Right hindlimb (tissue), 1 donor: Measurements from ENCODE around the gene EHD3.

ENCODE experiments used
- DNase-seq: peaks from one replicate; pipeline ENCODE4 v3.0.0-alpha.2; 2018

EHD3 gene

DNA sequence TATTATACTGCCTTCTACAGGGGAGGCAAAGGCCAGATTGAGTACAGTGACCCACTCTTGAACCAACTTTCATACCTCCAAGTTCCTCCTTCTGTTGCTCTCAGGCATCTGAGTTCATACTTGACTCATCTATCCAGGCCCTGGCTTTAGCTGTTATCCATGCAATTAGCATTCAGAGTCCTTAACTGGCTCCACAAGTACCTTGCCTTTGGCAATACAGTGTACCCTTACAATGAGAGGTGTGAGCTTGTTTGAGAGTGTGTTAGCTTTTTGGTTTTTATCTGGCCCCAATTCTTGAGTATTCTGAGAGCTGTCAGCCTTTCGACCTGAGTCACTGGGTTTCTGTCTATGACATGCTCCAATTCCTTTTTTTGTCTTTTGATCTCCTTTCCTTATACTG is 60.2 kb downstream of the EHD3 start:
- no peak for DNase-seq

DNA sequence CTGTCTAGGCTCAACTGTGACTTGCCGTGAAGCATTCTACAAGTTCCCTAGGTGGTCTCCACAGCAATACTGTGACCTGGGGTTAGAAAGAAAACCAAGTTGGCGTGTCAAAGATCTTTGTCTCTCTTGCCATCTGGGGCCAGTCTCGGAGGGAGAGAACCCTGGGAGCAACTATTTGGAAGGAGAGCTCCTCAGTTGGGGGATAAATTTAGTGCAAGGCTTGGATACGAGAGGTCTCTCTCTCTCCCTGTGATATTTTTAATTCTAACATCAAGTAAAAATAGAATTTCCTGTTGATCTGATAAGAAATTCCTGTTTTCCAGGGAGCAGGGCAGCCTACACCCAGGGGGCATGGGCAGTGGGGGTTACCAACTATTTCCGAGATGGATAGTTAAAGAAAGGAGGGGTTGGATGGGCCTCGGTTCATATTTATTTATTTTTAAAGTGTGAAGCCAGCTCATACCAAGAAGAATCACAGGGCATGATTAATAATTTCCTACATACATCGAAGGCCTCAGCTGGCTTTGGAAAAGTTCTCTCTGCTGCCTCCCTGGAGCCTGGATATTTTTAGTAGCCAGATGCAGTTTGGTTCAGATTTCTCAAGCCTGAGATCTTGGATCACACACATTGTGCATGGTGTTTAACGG is 62.8 kb downstream of the EHD3 start:
- no peak for DNase-seq

DNA sequence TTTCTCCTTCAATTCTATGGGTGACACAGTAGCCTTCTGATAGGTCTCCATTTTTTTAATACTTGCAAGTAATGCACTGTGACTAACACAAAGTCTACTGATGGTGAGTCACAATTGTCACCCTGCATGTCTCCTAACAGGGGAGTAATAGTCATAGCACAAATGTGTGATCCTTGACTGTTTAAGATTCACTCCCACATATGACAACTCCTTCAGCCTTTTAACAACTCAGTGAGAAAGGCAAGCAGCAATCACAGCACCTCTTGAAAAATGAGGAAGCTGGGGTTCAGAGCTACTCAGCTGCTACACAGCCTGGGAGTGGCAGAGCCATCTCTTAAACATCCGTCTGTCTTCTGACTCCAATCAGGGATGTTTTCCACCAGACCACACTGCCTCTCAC is 63.8 kb downstream of the EHD3 start:
- no peak for DNase-seq

DNA sequence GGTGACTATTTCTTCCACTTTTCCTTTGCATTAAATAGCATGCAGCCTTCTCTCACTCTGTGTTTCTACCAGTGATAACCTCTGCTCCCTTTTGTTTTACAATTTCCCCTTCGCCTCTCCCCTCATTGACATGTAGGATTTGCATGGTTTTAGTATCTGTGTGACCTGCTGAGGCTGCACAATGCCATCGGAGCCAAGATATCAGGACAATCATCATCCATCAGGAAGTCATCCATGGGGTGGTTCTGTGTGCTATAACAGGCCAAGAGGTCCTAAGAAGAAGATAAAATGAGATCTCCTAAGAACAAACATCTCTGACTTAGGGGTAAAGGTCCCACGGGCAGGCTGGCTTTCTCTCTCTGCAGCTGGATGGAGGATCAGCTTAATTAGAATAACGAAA is 65.6 kb downstream of the EHD3 start:
- no peak for DNase-seq

DNA sequence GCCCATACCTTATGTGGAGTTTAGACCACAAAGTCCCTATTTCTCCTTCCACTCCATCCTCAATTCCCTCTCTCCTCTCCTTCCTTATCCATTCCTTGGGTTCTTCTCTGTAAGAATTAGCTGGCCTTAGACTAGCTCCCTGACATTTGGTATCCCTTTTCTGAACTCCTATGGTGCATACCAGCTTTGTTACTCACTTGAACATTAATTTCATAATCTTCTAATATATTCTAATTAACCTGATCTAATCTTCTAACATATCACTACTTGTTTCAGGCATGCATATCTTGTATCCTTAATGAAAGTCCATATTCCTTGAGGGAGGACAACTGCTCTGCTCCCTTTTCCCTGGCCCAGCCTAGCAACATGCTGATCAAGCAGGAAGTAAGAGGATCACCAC is 66.4 kb downstream of the EHD3 start:
- no peak for DNase-seq

DNA sequence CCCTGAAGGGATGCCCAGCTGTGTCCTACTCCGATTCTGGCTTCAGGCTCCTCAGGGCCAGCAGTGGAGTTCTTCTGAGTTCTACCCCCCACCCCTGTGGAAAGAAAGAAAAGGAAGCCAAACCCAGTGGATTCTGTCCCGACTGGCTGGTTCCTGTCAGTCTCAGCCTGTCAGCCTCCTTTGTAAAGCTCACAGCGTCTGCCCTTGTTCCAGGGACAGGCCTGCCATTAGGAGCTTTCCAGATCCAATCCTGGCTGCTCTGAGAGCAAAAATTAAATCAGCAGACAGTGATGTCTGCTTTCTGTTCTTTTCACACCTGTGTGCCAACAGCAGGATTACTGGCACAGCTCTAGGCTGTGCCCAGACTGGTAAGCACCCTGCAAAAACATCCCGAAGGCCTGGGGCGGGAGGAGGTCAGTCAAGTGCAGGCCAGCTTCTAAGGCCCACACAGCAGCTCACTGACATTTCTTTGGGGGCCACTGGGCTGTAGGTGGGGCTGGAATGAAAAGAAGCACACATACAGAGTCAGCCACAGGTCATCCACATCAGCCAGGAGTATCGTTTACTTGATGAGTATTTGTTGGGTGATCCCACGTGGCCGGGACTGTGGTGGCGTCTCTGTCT is 69.1 kb downstream of the EHD3 start:
- peak; percentile 21 for DNase-seq

DNA sequence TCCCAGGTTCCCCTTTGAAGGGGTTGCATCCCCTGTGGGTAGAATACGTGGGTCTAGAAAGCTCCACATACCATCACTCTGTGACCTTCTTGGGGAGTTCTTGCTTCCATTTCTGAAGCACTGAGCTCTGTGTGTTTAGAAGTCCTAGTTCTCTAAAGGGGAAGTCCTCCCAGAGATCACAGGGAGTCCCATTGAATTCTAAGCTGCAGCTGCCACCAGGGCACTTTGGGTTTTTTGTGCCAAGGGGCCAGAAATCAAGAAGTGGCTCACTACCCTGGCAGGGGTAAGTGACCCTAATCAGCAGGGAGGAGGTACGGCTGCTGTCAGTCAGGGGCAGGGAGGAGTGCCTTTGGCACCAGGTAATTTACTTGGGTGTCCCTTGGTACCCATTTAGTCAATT is 70.9 kb downstream of the EHD3 start:
- no peak for DNase-seq

DNA sequence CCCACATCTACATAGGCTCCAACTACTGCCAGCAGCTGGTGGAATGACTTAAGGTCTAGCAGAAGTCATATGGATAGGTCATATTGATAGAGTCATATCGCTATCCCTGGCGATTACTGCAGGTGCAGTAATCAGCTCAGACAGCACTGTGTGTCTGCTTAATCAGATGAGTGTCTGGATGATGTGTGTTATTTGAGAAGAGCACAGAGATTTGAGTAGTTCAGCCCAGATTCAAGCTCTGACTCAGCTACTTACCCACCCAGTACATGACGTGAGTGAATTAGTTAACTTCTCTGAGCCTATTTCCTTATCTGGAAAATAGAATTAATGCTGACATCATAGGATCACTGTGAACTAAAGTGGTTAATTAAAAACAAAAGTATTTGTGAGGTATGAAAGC is 78.9 kb downstream of the EHD3 start:
- DNase-seq: no peak

DNA sequence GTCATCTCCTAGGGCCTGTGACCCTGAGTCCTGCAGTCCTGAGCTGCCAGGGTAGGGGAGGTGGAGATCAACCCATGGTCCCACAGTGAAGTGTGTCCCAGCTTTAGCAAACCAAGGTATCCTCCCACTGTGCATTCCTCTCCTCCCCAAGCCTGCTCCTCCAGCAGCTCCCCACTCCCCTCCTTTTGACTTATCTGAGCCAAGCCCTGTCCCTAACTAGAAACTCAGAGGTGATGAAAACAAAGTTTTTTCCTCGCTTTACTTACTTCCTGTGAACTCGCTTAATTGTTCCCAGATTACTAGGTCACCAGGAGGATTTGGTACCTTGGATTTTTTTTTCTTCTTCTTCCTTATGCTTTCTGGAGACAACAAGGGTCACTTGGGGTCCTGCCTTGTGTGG is 80.8 kb downstream of the EHD3 start:
- no peak for DNase-seq

DNA sequence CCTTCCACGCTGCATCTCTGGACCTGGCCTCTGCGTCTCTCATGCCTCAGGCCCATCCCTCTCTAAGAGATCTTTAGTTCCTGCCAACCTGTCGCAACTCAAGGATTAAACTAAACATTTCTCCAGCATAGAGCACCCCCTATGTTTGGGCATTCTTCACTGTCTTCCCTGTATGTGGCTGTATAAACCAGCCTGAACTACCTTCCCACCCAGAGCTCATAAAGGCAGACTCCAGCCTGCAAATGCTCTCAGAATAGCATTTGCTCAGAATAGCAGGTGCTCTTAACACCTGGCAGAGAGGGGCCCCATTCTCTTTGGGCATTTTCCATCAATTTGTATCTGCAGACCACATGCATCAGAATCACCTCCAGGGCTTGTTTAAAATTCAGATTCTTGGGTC is 83.4 kb downstream of the EHD3 start:
- DNase-seq: no peak

DNA sequence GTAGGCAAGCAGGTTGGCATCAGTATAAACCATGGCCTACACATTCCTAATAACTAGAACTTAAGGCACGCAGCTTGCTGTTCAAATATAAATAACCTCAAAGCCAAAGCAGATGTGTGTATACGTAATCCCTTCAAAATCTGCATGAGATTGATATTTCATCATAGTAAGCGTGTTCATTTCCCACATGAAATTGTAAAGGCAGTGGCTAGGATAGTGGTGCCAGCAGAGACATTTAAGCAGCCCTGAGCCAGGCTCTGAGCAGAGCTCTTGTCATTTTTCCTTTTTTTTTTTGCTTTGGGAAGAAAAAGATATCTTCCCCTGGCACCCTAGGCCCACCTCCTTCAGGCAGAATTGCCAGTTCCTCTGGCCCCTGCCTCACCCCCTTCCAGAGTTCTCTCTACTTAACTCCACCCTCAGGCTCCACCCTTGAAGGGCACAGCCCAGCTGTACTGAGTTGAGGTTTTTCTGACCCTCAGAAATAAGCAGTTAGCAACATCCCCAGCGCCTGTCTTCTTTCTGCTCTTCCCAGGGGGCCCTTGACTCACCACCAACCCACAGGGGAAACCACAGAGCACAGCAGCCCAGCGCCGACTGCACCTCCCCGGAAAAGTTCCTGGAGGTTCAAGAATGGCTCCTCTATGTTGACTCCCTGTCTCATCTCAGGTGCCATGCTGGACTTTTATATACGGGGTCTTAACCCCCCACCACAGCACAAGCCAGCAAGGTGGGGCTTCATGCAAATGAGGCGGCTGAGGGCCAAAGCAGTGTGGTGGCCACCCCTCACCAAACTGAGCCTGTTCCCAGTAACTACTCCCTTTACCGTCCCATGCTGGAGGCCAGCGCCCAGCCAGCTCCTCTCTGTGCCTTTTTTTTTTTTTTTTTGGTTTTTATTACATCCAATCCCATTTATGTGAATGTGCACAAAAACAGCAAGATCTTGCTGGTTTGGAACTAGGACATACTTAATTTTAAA is 84.7 kb downstream of the EHD3 start:
- DNase-seq: peak; percentile 59
